GM12872 (cell line): ENCODE data around the gene FUZ.

Experiments
- CTCF ChIP-seq: IDR thresholded peaks from 3 replicates; pipeline ENCODE4 v1.5.1; 2011; ENCODE audit warnings: low read depth, mild to moderate bottlenecking, low read length, moderate library complexity; ENCODE audit not compliant: insufficient read depth

Gene FUZ

GRCh38 chr19:49782515-49782914 lies 30.6 kb downstream of the FUZ start:
- no peak for TF ChIP-seq CTCF

GRCh38 chr19:49781394-49781793 lies 31.7 kb downstream of the FUZ start:
- TF ChIP-seq CTCF, result no peak

- TF ChIP-seq CTCF, result no peak
These were observed 32.2 kb downstream of the FUZ start for GRCh38 chr19:49780861-49781260.

GRCh38 chr19:49779731-49780555 lies 33.1 kb downstream of the FUZ start:
- TF ChIP-seq CTCF, result no peak

GRCh38 chr19:49776371-49776764 lies 36.7 kb downstream of the FUZ start:
- TF ChIP-seq CTCF, result no peak

- no peak for TF ChIP-seq CTCF
These were observed 37.2 kb downstream of the FUZ start for GRCh38 chr19:49775742-49776370.

- TF ChIP-seq CTCF, result no peak
These were observed 38.1 kb downstream of the FUZ start for GRCh38 chr19:49774969-49775368.
